CD4-positive, alpha-beta T cell treated with Interleukin-6 at 100 ng/mL for 8 hours (primary cell): Measurements from ENCODE around the gene HLA-DPB1.
"Not testable (repeated sequence)": the region's sequence is repeated elsewhere in the genome, so short reads cannot be mapped to it uniquely, and the experiment has no call there.

Experiments used
- DNase-seq: peaks from one replicate; pipeline ENCODE4 v3.0.0-alpha.2; 2020; ENCODE audit warnings: mixed read lengths, low spot score

HLA-DPB1 gene

DNA sequence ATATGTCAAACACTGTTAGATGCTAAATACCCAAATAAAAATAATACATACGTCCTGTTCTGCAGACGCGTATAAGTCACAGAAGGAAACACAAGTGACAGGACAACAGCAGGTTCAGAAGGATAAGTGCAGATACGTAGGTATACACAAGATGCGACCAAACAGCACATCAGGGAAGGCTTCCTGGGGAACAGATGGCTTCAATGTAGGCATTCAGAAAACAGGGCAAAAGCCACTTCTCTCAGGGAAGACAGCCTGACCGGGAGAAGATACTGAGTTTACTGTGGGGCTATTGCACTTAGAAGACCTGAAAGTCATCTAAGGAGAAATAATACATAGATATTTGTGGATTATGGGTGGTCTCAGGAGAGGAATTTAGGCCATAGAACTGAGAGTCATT is 4.2 kb upstream of the HLA-DPB1 start:
- no peak for DNase-seq

DNA sequence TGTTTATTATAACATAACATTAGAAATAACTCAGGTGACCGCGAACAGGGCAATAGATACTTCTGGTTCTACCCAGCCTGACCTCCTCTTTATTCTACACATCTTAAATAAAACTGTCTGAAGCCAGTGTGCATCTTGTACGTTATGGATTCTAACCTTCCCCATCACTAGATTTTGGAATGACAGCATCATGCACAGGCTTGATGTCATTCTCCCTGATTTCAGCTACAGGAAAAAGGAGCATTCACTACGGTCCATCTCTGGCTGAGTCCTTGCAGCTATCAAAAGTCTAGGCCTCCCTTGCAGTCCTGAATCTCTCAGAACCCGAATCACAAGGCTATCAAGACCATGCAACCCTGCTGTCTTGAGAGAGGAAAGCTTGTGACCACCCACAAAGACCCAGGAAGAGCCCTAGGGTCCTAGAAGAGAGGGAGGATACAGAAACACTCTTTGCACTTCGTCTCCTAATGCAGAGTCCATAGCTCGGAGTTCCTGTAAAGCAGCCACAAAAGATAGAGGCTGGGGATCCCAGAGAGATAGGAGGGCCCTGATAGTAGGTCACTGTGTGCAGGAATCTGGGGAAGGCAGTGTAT is 3.2 kb upstream of the HLA-DPB1 start:
- no peak for DNase-seq

DNA sequence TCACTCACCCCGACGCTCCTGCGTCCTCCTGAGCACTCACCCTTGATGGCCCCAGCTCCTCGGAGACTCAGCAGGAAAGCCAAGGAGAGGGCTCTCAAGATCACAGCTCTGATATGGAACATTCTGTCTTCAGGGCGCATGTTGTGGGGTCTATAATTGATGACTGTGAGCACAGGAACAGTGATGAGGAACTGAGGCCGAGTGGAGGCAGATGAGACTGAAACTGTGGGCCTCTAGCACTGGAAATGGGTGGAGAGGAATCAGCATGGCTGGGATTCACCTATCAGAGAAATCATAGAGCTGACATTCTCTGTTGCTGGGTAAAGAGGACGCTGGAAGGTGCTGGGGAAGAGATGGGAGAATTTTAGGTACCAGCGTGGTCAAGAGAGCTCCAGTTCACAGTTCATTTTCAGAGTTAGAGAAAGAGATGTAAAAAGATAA is 2.3 kb upstream of the HLA-DPB1 start, which contains the start of gene HLA-DPA1:
Gene HLA-DPA1, minus strand, starts transcription at position 219 of the 441 bp plus-strand sequence.
- peak; percentile 50 for DNase-seq

DNA sequence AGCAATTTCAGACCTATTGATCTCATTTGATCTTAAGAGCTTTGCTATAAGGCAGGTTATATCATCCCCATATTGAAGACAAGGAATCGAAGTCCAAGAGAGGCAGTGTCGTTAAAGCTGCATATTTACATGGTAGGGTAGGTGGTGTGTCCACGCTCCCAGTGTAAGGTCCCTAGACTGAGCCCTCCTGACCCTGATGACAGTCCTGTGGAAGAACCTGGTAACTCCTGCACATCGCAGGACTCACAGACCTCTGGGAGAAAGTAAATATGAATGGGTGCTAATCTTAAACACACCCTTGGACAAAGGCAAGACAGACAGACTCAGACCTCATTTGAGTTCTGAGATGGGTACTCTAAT is 602 bp upstream of the HLA-DPB1 start:
- DNase-seq = no peak

DNA sequence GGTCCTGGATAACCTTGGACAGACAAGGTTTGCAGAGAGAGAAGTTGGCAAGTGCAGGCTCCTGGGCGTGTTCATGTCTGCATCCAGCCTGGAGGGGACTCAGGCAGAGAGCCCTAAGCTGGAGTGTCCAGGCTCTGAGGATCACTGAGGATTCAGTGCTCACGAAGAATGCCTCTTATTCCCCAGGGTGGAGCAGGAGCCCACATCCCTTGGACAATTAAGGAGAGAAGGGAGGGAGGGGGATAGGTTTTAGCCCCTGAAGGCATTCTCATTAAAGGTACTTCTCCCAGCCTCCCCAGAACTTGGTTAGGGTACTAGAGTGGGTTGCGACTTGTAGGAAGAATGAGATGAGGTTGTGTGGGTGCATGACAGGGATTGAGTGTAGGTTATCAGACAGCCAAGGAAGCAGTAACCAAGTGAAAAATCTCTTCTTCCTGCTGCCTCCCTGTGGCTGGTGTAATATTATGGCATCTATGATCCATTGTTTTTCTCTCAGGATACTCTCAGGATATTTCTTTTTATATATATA is 680 bp downstream of the HLA-DPB1 start:
- DNase-seq = no peak

DNA sequence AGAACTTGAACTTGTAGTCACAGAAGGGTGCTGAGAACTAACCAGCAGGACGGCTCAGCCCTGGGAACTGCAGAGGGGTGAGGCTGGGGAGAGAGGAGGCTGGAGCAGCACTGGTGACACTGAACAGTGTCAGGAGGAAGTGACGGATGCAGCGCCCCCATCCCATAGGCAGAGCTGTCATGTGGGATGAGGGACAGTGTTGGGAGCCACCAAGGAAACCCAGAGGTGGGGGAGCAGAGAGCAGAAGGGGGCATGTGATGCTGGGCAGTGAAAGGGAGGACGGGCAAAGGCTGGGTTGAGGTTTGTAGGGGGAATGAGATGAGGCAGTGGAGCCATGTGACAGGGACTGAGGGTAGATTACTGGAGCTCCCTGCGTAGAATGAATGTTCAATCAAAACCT is 2.1 kb downstream of the HLA-DPB1 start:
- no peak for DNase-seq

DNA sequence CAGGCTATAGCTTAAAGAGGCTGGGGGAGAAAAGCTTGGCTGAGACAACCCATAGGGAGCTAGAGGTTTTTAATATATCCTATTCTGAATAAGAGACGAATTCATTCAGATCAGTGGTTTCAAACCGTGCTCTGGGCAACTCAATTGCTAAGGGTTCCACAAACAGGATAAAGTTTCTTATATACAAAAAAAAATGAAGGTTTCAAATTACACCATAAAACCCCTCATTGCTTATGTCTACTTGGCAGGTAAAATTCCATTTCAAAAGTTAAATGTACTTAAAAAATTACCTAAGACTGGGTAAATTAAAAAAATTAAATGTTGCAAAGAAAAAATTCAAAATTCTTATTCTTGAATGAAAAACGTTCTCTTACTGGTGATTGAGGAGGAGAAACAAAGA is 2.7 kb downstream of the HLA-DPB1 start:
- DNase-seq = no peak

DNA sequence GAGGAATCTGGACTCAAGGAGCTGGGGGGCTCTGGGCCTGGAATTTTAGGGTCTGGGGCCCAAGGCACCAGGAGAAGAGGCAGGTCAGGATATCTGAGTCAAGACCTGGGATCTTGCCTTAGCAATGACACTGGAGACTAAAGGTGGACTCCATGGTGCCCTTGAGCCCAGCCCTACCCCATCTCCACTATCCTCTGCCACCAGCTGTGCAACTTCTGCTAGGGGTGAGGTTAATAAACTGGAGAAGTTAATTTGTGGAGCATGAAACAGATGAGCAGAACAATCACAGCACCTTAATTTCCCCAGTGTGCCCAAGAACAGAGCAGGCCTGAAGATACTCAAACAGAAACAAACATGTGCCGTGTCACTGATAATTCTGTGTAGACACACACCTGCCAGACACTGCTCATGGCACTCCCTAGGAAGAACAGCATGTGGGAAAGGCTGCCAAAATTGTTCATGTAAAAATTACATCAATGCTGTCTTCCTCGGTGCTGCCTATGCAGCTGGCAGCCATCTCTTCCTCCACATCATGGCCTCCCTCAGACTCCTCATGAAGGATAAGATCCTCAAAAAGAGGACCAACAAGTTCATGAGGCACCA is 3.2 kb downstream of the HLA-DPB1 start:
- DNase-seq = no peak

DNA sequence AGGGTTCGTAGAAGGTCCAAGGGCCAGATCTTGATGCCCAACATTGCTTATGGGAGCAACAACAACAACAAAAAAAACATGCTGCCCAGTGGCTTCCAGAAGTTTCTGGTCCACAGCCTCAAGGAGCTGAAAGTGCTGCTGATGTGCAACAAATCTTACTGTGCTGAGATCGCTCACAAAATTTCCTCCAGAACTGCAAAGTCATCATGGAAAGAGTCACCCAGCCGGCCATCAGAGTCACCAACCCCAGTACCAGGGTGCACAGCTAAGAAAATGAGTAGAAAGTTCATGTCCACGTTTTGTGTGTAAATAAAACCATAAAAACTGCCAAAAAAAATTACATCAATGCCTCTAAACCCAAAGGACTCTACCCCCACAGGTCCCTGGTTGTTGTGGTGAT is 3.8 kb downstream of the HLA-DPB1 start:
- no peak for DNase-seq

DNA sequence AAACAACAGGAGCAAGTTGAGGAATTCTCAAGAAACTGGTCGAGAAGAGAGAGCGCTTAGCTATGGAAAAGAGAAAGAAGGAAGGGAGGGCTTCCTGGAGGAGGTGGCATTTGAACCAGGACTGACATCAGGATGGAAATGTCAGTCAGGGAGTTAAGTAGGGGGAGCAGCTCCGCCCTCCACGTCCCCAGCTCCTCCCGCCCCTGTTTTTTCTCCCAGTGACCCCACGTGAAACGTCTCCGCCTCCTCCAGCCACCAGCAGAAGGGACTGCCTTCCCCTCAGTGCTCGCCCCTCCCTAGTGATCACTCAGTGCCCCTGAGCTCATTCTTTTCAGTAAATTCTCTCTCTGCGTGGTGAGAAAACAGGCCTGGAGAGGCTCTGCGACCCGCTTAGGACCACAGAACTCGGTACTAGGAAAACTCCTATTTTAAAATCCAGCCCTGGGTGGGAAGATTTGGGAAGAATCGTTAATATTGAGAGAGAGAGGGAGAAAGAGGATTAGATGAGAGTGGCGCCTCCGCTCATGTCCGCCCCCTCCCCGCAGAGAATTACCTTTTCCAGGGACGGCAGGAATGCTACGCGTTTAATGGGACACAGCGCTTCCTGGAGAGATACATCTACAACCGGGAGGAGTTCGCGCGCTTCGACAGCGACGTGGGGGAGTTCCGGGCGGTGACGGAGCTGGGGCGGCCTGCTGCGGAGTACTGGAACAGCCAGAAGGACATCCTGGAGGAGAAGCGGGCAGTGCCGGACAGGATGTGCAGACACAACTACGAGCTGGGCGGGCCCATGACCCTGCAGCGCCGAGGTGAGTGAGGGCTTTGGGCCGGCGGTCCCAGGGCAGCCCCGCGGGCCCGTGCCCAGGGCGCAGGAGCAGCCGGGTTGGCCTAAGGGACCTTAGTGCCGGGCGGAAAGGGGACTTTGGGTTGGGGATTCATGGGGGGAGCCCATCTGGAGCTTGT is 4.6 kb downstream of the HLA-DPB1 start:
- no peak for DNase-seq

DNA sequence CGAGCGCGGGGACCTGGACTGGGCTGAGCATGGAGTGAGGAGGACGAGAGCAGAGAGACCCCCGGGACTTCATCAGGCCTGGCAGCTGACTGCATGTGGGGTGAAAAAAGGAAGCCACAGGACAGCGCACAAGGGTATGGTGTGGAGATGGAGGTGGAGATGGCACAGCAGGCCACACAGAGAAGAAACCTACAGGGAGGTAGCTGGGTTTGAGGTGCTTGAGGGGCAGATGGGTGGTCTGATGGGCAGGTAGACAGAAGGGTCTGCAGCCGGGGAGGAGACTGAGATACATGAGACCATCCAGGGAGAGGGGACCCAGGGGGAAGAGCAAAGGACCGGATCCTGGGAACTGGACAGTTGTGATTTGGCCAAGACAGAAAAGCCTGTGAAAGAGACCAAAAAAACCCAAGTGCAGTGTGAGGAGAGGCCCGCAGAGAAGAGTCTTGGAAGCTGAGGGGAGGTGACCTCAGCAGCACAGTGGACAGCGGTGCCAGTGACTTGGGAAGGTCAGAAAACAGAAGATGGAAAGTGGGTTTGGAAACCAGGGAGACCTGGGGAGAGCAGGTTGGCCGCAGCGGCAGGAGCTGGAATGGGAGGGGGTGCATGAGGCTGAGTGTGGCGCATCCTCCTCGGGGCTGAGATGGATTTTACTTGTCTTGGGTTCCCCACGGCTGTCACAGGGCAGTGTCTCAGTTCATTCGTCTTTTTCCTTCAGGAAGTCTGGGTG is 5.5 kb downstream of the HLA-DPB1 start:
- no peak for DNase-seq

DNA sequence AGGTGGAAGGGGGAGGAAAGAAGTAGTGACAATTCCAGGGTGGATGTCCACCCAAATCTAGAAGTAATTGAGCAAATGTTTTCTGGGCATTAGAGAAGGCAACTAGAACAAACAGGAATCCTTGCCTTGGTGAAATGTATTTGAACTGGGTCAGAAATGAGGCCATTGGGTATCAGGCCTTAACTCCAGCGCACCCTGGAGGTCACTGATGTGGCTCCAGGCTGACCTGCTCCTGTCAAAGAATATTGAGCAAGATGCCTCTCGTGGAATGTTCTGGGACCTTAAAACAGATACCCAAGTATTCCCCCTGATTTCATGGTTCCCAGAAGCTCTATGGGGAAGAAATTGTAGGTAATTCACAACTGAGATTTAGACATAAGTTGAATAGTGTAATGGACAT is 6.9 kb downstream of the HLA-DPB1 start:
- DNase-seq = peak; percentile 56

DNA sequence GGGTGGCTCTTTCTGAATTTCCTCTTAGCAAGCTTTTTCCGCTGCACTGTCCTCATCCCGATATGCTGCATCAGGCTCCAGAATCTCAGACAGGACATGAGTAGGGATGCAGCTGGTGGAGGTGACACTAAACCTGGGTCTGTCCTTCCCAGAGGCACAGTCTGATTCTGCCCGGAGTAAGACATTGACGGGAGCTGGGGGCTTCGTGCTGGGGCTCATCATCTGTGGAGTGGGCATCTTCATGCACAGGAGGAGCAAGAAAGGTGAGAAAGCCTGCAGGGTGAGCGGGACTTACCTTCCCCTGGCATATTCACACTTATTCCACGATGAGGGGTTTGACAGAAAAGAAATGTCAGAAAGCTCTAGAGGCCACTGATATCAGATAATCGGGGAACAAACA is 9.8 kb downstream of the HLA-DPB1 start:
- DNase-seq = no peak

DNA sequence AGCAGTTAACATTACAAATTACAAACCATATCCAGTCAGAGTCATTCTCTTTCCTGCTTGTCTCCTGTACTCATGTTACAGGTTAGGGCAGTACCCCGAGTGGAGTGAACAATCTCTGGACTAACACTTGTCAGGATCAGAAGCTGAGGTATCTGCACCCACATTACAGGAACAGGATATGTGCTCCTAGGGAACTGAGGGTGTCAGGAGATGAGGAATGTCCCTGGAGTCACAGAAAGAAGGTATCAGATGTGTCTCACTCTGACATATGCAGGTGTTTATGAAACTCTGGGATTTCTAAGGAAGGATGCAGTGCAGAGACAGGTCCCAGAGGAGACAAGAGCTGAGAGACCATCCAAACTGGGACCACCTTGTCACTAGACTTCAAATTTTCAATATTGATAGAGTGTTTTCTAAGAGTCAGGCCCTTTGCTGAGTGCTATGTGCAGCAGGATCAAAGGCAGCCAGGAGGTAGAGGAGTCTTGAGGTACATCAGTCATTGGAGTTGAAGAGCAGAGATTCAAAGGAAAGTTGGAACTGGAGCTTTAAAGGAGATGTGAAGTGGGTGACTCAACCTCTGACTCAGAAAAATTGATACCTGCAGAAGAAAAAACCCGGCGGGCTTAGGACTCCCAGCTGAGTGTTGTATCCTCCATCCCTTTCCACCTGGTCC is 12.6 kb downstream of the HLA-DPB1 start:
- no peak for DNase-seq

DNA sequence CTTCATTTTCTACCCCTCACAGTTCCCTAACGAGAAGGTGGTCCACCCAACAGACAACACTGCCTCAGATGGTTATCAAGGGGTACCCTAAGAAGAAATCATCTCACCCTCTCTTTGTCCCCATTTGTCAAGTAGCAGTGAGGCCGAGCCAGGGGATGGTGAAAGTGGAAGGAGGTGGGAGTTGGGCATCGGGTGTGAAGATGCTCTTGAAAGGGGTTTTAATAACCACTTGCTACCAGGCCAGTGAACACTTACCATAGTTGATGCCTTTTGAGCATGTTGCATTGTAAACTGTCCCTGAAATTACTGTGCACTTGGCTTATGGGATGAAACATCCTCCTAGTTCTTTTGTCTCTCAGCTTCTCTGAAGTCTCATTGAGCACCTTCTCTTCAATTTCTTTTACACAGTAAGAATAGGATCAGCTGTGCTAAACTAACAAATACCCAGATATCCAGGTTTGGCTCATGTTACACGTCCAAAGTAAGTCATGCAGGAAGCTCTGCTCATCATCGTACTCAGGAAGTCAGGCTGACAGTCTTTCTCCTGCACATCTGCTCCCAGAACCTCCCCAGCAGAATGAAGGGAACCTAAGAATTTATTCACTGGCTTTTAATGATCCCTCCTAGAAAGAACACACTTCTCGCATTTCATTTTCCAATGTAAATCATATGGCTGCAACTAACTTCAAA is 13.3 kb downstream of the HLA-DPB1 start:
- DNase-seq = no peak

DNA sequence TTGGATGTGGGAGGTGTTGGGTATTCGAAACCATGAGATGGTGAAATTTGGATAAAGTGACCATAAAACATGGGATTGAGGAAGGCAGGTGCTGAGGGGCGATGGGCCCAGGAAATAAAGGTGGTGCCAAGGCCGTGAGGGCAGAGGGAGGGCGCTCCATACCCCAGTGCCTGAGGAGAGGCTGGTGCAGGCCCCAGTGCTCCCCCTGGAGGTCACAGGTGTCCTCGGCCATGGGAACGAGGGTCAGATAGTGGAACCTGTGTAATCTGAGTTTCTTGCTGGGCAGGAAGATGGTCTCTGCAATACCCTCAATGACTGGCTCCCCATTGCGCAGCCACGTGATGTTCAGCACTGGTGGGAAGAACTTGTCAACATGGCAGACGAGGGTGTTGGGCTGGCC is 16.2 kb downstream of the HLA-DPB1 start:
- peak; percentile 34 for DNase-seq

DNA sequence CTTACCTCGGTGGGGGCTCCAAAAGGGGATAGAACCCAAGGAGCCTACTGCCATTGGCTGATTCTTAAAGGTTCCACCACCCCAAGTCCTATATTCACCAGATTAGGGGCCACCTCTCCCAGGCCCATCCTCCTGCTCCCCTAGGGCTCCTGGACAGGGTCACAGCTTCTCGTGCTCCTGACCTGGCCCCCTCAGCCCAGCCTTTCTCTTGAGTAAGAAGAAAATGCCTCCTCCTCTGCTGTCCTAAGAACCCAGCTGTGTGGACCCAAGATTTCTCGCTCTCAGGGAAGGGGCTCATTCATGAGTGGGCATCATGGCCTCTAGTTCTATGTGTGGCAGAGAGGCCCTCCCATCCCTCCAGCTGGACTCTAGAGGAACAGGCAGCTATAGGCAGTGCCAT is 16.6 kb downstream of the HLA-DPB1 start:
- DNase-seq = no peak

DNA sequence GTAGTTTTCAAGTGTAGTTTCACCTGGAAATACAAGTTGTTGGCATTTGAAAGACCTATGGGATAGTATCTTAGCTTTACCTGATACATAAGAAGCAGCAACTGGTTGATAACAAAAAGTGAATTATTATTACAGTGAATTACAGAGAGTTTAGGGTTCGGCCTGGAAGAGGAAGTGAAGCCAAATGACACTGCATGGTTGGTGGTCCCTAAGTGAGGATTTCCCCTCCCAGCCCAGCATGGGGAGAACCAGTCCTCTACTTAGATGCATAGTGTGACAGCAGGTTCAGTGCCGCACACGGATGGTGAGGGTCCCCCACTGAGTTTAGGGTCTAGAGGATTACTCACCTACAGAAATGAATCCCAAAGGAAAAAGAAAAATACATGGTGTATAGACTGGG is 18.1 kb downstream of the HLA-DPB1 start:
- no peak for DNase-seq

DNA sequence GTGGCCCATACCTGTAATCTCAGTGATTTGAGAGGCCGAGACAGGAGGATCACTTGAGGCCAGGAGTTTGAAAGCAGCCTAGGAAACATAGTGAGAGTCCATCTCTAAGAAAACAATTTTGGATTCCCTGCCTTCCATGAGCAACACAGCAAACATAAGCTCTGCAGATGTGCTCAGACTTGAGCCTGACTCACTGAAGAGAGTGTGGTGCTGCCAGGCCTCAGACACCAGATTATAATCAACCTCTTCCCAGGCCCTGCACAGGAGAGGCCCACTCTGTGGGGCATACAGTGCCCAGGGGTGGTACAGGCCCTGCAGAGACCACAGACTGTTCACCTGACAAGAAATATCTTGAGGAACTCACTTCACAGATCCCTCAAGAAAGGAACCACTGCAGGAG is 19.9 kb downstream of the HLA-DPB1 start:
- no peak for DNase-seq

DNA sequence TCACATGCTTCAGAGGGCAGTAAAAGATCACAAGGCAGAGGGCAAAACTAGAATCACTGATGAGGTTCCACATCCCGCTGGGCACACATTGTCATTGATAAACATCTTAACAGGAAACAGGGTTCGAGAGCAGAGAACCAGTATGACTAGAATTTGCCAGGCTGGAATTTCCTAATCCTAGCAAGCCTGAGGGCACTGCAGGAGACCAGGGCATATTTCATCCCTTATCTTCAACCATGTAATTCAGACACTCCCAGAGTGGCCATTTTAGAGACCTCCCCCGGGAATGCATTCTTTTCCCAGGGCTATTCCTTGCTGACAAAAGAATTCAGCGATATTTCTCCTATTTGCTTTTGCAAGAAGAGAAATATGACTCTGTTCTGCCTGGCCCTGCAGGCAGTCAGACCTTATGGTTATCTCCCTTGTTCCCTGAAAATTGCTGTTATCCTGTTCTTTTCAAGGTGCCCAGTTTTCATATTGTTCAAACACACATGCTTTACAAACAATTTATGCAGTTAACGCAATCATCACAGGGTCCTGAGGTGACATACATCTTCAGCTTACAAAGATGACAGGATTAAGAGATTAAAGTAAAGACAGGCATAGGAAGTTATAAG is 25.4 kb downstream of the HLA-DPB1 start:
- DNase-seq = not testable (repeated sequence)

DNA sequence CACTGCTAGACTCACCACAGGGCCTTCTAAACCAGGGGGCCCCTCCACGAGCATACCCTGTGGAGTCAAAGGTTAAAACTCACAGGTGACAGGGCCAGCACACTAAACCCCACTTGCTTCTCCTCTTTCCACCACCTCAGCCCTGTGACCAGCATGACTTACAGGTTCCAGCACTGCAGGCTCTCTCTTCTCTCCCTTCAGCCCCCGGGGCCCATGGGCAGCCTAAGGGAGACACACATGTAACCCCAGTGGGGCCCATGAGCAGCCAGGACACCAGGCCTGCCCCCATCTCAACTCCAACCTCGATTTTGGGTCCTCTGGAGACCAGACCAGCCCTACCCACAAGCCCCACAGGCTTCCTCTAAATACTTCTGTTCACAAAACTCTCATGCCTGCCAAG is 28.0 kb downstream of the HLA-DPB1 start:
- no peak for DNase-seq
